NCI-H345 treated with DMSO at 0.1 percent for 48 hours (cell line): ENCODE data around the gene AATF.

Source experiments
- DNase-seq: peaks from one replicate; lab custom pipeline; 2025; ENCODE audit not compliant: unreplicated experiment; lab: John Stamatoyannopoulos, UW

Gene AATF

DNA sequence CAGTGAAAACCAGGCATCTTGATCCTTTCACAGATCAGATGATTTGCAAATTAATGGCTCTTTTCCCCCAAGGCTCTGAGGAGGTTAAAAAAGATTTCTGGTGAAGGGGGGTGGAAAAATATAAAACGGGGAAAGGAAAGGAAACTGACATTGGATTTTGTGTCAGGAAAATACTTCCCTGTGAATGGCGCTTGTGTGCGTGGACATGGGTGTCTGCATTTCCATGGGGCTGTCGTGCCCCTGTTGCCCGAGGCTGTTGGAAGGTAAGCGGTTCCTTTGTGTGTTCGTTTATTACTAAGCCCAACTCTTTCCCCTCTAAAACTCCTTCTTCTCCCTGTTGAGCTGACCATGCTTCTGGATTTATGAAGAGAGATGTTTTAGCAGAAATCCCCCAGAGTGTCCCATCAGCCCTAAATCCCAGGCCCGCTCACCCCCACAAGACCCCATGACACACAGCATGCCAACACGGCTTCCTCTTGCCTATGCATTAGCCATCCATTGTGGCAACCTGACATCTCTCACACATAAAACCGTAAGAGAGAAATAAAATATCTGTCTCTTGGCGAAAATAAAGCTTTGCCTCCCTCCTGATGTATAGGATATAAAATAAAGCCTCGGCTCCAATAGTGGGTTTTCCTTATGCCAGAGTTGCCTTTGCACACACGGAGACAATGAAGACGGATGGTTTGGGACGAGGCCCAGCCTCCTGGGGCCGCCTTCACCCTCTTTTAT lies 18.7 kb upstream of the AATF start:
- DNase-seq, result no peak

DNA sequence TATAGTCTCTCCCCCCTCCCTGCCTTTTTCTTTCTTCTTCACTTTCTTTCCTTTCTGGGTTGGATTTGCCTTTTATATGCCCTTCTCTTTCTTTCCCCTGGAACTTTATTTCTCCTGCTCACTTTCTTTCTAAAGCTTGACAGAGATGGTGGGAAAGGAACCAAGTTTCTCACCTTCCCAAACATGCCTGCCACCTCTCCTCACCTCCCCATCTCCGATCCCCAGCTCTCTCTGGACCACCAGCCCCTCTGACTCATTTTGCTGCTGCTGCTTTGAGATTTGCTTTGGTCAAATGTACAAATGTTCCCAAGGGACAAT lies 18.2 kb upstream of the AATF start:
- DNase-seq, result no peak

DNA sequence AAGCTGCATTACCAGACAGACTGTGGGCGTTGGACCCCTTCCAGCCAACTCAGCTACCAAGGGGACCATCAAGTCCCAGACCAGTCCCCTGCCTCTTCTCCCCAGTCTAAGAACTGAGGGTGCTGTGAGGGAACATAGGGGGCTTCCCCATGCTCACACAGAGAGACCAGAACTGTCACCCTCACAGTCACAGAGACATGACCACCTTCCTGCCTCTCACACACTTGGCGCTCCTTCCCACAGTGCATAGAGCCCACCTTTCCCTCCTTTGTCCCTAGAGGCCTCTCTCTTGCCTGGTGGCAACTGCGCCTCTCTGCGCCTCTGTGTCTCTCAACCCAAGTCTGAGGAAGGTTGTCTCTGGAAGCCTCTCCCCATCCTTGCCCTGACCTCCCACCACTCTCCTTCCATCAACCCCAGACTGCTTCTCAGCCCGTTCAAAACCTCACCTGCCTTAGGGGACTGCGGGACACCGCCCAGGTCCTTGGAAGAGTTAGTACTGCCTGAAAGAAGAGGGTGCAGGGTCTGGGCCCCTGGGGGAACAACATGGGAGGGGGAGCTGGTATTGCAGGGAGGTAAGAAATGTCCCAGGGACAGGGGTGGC lies 17.6 kb upstream of the AATF start:
- DNase-seq, result no peak

DNA sequence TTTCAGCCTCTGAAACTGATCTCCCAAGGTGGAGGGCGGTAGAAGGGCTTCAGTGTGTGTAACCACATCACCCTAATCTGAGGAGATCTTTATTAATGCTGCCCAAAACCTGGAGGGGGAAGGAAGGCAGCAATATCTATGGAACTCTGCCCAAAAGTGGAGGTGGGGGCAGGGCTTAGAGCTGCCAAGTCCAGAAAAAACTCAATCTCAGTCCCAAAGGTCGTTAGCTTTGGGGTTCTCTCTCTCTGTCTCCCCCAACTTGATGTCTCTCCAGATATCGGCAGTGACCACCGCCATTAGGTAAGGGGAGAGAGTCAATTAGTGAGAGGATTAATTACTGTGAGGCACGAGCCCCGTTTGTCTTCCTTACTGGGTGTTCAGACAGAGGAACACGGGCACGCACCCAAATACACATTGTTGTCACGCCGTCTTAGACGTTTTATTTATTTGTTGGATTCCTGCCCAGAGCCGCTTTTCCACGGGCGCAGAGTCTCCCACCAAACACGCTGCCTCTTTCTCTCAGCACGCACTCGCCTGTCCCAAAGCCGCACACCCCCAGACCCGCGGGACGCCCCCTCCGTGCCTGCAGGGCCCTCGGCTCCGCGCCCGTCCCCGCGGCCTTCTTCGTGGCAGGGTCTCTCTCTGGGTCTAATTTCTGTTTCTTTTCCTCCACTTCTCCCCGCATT lies 16.9 kb upstream of the AATF start:
- DNase-seq, result no peak

DNA sequence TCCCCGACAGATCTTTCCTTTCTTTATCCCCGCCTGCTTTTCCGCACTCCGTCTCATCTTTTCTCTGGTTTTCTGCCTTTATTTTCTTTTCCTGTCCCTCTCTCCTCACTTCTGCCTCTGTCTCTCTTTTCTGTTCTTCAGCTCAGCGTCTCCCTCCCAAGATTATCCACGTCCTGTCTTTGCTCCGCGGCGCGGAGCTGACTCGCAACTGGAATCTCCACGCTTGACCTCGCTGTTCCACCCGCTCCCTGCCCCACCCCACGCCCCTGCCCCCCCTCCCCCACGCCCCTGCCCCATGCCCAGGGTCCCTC lies 16.4 kb upstream of the AATF start:
- no peak for DNase-seq

DNA sequence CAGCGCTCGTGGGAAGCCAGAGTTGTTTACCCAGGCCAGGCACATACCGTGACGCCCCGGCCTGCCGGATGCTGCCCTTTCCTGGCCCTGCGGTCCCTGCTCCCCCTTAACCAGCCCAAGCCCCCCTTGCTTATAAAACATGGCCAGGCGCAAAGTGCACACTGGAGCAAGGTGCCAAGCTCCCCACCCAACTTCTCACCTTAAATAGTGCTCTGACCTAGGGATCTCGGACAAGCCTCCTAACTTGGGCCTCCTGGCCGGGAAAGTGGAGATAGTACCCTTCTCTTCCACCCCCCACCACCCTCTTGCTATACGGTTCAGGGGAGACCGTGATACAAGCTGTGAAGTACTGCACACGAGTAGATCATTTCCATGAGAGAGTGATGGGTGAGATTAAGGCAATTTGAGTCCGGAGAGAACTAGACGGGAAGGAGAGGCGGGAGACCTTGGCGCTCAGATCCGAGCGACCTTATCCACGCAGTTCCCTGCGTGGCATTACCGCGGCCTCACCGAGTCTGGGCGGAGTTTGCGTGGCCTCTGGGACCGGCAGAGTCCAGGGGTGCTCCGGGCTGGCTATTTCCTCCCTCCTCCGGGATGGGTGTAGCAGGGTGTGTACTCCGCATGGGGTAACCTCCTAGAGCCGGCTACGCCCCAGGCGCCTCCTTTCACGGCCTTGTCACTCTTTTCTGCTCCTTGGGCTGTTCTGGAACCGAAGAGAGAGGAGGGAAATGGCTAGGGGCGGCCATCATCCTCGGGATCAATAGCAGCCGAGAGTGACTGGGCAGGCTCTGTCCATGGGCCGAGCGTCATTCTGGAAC lies 15.9 kb upstream of the AATF start:
- DNase-seq, result no peak

DNA sequence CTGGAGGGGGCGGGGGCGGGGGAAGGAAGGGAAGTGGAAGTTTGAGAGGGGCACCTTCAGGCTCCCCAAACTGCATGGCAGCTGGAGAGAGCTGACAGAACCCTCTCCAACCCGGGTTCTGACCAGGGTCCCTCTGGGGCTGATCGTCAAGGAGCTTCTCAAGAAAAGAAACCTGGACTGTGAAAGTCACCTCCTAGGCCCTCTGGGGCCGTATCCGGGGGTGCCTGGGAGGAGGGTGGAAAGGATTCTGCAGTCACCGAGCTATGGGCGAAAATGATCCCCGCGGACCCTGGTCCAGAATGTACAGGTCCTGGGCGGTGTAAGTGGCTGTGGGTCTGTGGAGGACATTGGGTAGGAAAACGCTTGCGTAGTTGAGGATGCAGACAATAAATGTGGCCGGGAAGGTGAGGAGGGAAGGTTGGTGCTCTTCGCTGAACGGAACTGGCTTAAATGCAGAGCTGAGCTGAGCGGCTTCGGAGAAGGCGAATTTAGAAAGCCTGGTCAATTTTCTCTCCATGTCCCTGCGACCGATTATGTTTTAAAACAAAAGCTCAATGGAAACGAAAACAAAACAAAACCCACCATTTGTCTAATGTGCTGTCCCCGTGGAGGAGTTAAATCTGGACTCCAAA lies 15.1 kb upstream of the AATF start:
- no peak for DNase-seq

DNA sequence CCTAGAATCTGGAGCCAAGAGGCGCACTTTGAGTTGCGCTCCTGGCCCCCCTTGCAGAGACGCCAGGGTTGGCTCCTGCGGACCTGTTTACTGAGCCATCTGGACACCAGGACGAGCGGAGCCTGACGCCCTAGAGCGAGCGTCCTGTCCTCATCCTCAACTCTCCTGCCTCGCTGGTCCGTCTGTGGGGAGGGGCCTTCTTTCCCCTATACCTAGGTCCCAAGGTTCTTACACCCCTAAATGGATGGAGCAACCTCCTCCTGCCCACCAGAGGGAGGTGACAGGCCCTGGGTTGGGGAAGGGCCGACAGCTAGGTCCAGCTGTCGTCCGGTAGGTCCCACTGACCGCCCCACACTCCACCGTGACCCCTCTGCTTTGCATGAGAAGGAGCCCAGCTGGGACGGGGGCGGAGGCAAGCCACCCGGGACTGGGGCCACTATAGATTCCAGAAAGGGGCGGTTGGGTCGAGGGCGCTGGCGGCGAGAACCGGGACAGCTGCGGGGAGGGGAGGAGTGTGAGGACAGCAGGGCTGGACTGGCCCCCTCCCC lies 14.5 kb upstream of the AATF start:
- DNase-seq, result no peak

DNA sequence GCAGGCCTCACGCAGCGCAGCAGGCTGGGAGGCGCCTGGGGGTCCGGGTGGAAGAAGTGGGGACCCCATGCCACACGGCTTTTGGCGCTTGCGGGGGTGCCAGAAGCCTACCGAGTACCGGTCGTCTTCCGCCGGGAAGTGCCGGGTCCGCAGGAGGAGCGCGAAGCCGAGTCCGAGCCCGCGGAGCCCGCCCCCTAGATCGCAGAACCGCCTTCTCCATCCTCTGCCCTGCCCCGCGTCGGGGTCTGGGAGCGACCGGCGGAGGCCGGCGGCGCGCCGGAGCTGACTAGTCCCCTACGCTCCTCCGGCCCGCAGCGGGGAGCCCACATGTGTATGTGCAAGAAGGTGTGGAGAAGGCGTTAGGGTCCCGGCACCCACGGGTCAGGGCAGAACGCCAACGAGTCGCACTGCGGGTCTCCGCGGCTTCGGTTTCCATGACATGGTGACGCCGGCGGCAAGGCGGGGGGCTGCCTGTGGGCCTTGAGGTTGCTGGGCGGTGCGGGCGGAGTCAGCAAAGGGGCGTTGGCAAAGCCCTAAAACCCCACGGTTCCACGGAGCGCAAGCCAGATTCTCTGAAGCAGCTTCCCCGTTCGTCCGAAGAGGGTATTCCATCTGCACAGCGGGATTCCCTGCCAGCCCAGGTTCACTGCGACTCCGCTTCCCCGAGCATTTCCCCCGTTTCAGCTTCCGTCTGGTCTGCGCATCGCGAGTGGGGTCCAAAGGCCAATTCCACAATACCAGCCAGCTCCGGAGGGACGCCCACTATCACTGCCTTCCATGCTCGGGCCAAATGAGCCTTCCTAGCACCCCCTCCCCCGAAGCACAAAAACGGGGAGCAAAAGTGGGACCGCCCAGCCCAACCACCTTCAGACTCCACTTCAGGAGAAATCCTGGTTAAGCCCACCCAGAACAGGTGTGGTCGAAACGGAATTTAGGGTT lies 13.8 kb upstream of the AATF start:
- DNase-seq, result no peak

DNA sequence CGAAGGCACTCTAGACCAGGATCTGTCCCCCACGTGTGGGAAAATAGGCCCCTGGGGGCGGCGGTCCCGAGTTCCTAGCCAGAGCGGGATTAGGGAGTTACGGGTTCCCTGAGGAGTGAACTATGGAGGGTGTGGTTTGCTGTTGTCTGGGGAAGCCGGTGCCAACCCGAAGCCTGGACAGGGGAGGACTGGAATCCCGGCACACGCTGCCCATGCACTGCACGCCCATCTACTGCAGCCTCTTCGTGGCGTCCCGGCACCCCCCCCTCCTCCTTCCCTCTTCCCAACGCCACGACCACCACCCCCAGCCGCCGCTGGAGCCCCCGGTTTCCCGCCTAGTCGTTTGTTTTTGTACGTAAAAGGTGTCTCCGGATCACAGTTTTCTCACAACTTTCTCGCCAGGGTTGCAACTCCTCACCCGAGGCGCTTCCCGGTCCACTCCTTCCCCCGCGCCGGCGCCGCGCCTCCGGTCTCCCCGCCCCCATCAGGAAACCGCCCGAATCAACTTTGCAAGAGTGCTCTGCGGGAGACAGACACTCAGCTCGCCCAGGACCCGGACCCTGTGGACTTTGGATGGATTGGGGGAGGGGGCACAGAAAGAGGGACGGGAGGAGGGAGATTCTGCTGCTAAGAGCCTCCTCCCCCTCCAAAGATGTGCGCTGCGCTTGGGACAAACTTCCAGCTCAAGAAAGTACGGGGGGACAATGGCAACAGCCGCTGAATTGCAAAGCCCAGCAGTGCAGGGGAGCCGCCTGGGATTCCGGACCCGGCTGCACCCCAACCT lies 12.9 kb upstream of the AATF start:
- DNase-seq, result no peak

DNA sequence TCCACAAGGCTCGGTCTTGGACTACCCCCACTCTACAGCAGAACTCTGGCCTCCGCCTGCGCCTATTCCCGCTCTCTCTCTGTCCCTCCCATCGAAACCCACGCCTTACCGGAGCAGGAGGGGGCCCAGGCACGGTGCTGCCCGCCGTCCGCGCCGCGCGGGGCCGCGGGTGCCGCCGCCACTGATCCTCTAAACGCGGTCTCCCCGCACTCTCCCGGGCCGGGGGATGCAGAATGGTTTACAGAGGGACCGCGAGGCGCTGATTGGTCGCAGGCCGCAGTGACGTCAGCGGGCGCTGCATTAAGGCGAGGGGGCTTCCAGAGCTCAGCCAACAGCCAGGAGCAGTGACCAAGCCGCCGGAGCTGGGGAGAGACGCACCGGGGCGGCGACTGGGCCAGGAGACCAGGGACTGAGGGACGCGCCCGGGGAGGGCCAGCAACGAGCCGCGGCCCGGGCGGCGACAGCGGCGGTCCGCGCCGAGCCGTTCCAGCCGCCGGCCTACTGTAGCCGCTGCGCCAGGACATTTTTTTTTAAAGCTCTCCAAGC lies 12.2 kb upstream of the AATF start:
- no peak for DNase-seq

DNA sequence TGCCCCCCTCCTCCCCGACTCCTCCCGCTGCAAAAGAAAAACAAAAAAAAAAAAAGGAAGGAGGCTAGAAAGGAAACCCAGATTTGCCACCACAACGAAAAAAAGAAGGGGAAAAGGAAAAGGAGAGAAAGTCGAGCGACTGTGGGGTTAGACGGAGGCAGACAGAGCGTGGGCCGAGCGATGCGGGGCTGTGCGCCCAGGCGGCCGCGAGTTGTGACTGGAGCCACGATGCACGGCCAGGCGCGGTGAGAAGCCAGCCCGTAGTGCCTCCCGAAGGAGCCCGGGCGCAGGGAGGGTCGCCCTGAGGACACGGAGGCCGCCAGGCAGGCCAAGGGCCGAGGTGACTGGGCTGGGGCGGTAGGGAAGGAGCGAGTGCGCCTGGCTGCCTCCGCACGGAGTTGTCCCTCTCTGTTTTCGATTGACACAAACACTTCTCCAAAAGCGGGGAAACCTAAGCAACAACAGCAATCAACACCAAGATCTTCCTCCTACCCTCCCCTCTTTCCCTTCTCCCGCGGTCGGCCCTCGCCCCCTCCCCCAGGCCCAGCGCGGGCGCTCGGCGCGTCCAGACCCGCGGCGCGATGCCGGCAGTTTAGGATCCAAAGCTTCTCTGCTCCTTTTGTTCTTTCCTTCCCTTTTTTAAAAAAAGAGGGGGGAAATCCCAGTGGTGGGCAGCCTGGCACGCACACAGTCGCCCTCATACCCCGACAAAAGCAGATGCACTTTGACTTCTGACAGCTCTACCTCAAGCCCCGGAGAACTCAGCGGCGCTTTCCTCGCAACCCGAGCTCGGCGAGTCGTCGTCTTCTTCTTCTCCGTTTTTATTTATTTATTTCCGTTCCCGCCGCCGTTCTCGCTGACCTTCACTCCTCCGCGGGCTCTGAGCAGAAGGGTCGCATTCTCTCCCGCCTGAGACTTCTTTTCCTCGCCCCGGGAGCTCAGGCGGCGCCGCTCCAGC lies 11.5 kb upstream of the AATF start, which contains the start of gene LHX1:
LHX1 (plus strand) TSS at position 475 of the 958 bp plus-strand sequence. CDS start 723 bp downstream, outside the sequence.
- DNase-seq, result no peak

DNA sequence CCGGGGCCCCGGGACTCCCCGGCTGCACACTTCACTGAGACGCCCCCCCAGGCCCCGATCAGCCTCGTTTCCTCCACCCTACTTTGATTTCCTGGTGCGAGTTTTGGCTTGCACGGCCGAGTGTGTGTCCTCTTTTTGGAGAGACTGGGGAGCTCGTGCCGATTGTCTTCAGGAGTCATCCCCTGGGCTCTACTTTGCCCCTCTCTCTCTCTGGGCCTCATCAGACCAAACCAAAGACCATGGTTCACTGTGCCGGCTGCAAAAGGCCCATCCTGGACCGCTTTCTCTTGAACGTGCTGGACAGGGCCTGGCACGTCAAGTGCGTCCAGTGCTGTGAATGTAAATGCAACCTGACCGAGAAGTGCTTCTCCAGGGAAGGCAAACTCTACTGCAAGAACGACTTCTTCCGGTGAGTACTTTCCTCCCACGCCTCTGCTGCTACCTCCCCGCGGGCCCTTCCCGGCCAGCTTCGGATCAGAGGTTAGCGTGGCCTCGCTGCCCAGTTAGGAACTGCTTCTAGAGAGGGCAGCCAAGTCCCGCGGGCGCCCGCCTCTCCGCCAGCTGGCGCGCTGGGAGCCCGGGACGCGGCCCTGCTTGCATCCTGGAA lies 10.7 kb upstream of the AATF start:
- no peak for DNase-seq

DNA sequence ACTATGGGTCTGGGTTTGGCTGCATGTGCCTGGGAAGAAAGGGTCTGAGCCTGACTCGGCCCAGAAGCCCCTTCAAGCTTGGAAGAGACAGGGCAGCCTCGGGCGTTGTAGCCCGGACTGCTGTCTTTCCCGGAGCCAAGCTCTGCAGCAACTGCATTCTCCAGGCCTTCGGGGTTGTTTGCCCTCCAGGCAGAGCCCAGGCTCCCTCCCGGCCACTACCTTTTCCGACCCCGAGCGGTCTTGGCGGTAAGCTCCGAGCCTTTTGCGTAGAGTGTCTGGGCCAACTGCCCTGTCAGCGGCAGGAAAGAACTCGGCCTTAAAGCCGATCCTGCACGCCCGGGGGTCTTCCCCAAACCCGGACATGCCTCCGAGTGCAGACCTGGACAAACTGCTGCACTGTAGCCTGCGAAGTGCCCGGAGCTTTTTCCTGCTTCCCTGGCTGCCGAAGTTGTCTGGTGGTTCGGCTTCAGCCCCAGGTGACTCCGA lies 10.1 kb upstream of the AATF start:
- DNase-seq, result no peak

DNA sequence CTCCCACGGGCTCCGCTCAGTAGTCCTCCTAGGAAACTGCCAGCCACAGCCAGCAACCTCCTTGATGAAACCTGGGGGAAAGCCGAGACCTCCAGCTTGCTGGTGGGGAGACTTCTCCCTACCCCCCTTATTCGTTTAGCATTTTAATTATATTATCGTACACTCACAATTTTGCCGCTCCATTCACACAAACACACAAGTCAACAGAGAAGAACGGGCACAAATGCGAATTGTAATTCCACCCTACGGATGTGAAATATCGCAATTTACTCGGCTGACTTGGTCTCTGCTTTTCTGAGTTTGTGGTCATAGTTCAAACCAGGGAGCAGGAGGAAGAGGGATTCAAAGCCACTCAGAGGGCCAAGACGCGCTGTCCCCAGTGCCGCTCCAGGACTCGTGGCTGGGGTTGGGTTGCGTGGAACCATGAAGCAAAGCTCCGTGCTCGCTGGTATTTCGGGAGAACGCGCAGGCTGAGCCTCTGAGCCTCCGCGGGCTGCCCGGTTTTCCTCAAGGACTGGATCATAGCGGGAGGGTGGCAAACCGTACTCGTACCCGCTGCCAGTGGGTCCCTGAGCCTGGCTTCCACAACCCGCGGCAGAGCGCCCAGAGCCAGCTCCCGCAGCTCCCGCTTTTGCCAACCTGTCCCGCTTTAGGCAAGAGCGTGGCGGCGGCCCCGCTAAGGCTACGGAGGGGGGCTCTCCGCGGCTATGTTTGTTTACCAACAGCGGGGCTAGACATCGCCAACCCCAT lies 9.5 kb upstream of the AATF start:
- no peak for DNase-seq

DNA sequence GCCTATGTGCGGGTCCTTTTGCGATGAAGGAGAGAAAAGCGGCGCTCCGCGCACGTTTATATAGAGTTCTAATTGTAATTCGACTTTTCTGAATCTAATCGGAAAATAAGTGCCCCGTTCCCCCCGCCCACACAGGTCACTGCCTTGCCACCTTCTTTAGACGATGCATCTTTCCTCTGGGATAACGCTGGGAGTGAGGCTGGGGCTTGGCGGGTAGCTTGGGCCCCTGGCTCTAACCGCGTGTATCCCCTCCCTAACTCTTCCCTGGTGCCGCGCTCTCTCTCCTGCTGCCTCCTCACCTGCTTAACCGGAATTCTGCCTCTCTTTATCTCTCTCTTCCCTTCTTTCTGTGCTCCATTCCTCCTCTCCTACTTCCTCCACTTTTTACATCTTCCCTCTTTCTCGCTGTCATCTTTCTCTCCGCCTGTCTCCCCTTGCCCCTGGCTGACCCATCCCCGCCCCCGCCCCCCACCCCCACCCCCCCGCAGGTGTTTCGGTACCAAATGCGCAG lies 8.9 kb upstream of the AATF start:
- DNase-seq, result no peak
